Colonic mucosa (tissue), 4 donors: ENCODE measurements around the gene SUMF1. TPM values are rescaled to one million over a fixed set of nuclear protein-coding genes. Genes with fewer than 3 reads are reported as not detected.

Source experiments
- DNase-seq: peaks from one replicate; pipeline ENCODE4 v3.0.0-alpha.2; 2020
- H3K27ac ChIP-seq: fragments of 200-600 bp; one replicate; pipeline ENCODE4 v1.8.0; 2021
- H3K27me3 ChIP-seq: fragments of 200-600 bp; one replicate; pipeline ENCODE4 v1.8.0; 2021
- H3K36me3 ChIP-seq: fragments of 200-600 bp; one replicate; pipeline ENCODE4 v1.8.0; 2021
- H3K4me1 ChIP-seq: fragments of 200-600 bp; one replicate; pipeline ENCODE4 v1.8.0; 2021; ENCODE audit warnings: mild to moderate bottlenecking
- H3K4me3 ChIP-seq: fragments of 200-600 bp; one replicate; pipeline ENCODE4 v1.8.0; 2021
- H3K9ac ChIP-seq, 2 donors: one replicate each; pipeline ENCODE4 v1.7.0; 2013; ENCODE audit warnings: control low read depth in 2 of 2, low read depth in 2 of 2, low read length in 2 of 2
- H3K9me3 ChIP-seq: fragments of 200-600 bp; one replicate; pipeline ENCODE4 v1.8.0; 2021
- CTCF ChIP-seq: fragments of 200-600 bp; IDR thresholded peaks from one replicate; pipeline ENCODE4 v1.8.0; 2022; ENCODE audit warnings: antibody characterized with exemption, mild to moderate bottlenecking
- intact Hi-C: fragments of 100-400 bp; cut with DNase I; formaldehyde crosslinking; loops from one replicate; pipeline ENCODE4 v1.14.1; 2022
- total RNA-seq, 2 donors: library from RNA; stranded (reverse); fragmentation: NEBNext Ultra II Directional in 1 of 2; extraction: Animal tissue kit (Norgen Biotek cat#: 25700) in 1 of 2; gene quantifications; one replicate each; pipeline ENCODE4 v1.2.1, GENCODE V29; 2021
- donor health status: healthy.
- donor health status: DM: no; HTN: no; CAD: no.
- donor health status: DM: no; HTN: no; CAD: no.

The SUMF1 gene
- total RNA-seq, 2 donors from 2014 or later, result 37.6 to 43.9 TPM

GRCh38 chr3:4501437-4501836 lies 34.4 kb upstream of the SUMF1 start:
- intact Hi-C loops, result no loop called here
- no peak overlapping the region for H3K4me3 ChIP-seq
- TF ChIP-seq CTCF, result no peak
- H3K27me3 ChIP-seq, result no peaks in the 10 kb centered on the region
- no peak for DNase-seq
- no peaks in the 10 kb centered on the region for H3K36me3 ChIP-seq
- peaks cover 7% of the 10 kb centered on the region for H3K4me1 ChIP-seq
- peak overlapping the region; percentile 29 for H3K27ac ChIP-seq
- H3K9me3 ChIP-seq, result no peaks in the 10 kb centered on the region
- H3K9ac ChIP-seq, result no peak overlapping the region

- no peak for DNase-seq
- Histone ChIP-seq H3K36me3 (no peaks in the 10 kb centered on the region), H3K4me3 (no peak overlapping the region), H3K9me3 (no peaks in the 10 kb centered on the region), H3K9ac (no peak overlapping the region), H3K4me1 (peaks cover 6% of the 10 kb centered on the region), H3K27me3 (no peaks in the 10 kb centered on the region), H3K27ac (no peak overlapping the region)
- intact Hi-C loops, result no loop called here
- no peak for TF ChIP-seq CTCF
These were observed 31.4 kb upstream of the SUMF1 start for GRCh38 chr3:4498446-4498845.

GRCh38 chr3:4497843-4498324 lies 30.8 kb upstream of the SUMF1 start:
- no peak overlapping the region for H3K4me3 ChIP-seq
- no peak for TF ChIP-seq CTCF
- intact Hi-C loops, result no loop called here
- no peak overlapping the region for H3K9ac ChIP-seq
- no peaks in the 10 kb centered on the region for H3K9me3 ChIP-seq
- H3K4me1 ChIP-seq, result peaks cover 6% of the 10 kb centered on the region
- H3K36me3 ChIP-seq, result no peaks in the 10 kb centered on the region
- H3K27ac ChIP-seq, result no peak overlapping the region
- H3K27me3 ChIP-seq, result no peaks in the 10 kb centered on the region
- no peak for DNase-seq

- no peak for DNase-seq
- no peak for TF ChIP-seq CTCF
- Histone ChIP-seq H3K36me3 (no peaks in the 10 kb centered on the region), H3K4me3 (no peak overlapping the region), H3K27ac (no peak overlapping the region), H3K4me1 (peaks cover 6% of the 10 kb centered on the region), H3K9ac (no peak overlapping the region), H3K9me3 (no peaks in the 10 kb centered on the region), H3K27me3 (no peaks in the 10 kb centered on the region)
- intact Hi-C loops, result no loop called here
These were observed 30.1 kb upstream of the SUMF1 start for GRCh38 chr3:4497005-4497692.

- H3K4me1 ChIP-seq, result peaks cover 9% of the 10 kb centered on the region
- intact Hi-C loops, result no loop called here
- no peak overlapping the region for H3K4me3 ChIP-seq
- DNase-seq, result no peak
- no peaks in the 10 kb centered on the region for H3K36me3 ChIP-seq
- no peak overlapping the region for H3K9ac ChIP-seq
- TF ChIP-seq CTCF, result no peak
- H3K27me3 ChIP-seq, result no peaks in the 10 kb centered on the region
- no peak overlapping the region for H3K27ac ChIP-seq
- no peaks in the 10 kb centered on the region for H3K9me3 ChIP-seq
These were observed 29.0 kb upstream of the SUMF1 start for GRCh38 chr3:4496087-4496452.
